HepG2 (cell line): Measurements from ENCODE around the gene GPC6. TPM values are rescaled to one million over a fixed set of nuclear protein-coding genes. Genes with fewer than 3 reads are reported as not detected.

Source experiments
- ATAC-seq: fragments of 200-7000 bp; cut with Tn5 transposase; 3 replicates; pipeline ENCODE4 v1.9.1; 2020; ENCODE audit warnings: mild to moderate bottlenecking, moderate library complexity
- BruUV-seq: library from RNA; stranded (reverse); fragments of 400-500 nt; replicated peaks from 2 replicates; lab custom pipeline; 2021; lab: Mats Ljungman, UMichigan
- CTCF ChIA-PET: fragments of 300-600 bp; formaldehyde crosslinking; extraction: SDS; loops from one replicate; lab custom pipeline; 2021; ENCODE audit warnings: low total read pairs, inconsistent platforms, low intra/inter-chr PET ratio; lab: Yijun Ruan, JAX
- POLR2A ChIA-PET: fragments of 350-600 bp; sonication (Branson Sonifier 250); formaldehyde crosslinking; loops from one replicate; lab custom pipeline; 2020; ENCODE audit warnings: antibody characterized with exemption, inconsistent platforms; lab: Yijun Ruan, JAX
- DNase-seq: peaks from one replicate; pipeline ENCODE4 v3.0.0-alpha.2; 2015; ENCODE audit warnings: low spot score
- FAIRE-seq: peaks from 3 replicates; lab custom pipeline; 2011; peaks lifted over from hg19 to GRCh38; lab: Jason Lieb, UNC
- H2AFZ ChIP-seq: one replicate; pipeline ENCODE4 v1.6.1; 2011; ENCODE audit warnings: low read length, inconsistent platforms
- H3K27ac ChIP-seq: fragments of 300-600 bp; 3 replicates; pipeline ENCODE4 v1.8.0; 2011; ENCODE audit warnings: mixed run types, mild to moderate bottlenecking, mixed read lengths, low read length, inconsistent platforms; ENCODE audit not compliant: insufficient read depth; ENCODE audit errors: extremely low read length
- H3K27me3 ChIP-seq, 2 experiments: fragments of 200-600 bp in 1 of 2; 2 replicates in 1 of 2; 3 replicates in 1 of 2; pipeline versions ENCODE4 v1.6.0 to v1.8.0; 2011; ENCODE audit warnings: low read length in 2 of 2, mild to moderate bottlenecking in 2 of 2, moderate library complexity in 2 of 2, inconsistent platforms in 1 of 2; ENCODE audit not compliant: insufficient read depth in 2 of 2, control insufficient read depth in 1 of 2
- H3K36me3 ChIP-seq, 2 experiments: fragments of 200-600 bp in 1 of 2; replicated peaks in 1 of 2; 2 replicates in 1 of 2; 3 replicates in 1 of 2; pipeline versions ENCODE4 v1.5.1 to v1.8.0; 2011; ENCODE audit warnings: low read length in 2 of 2, inconsistent platforms in 1 of 2; ENCODE audit not compliant: insufficient read depth in 2 of 2, control insufficient read depth in 1 of 2
- H3K4me1 ChIP-seq: 2 replicates; pipeline ENCODE4 v1.5.1; 2012; ENCODE audit warnings: low read length, inconsistent platforms; ENCODE audit not compliant: insufficient read depth
- H3K4me2 ChIP-seq: 2 replicates; pipeline ENCODE4 v1.6.0; 2011; ENCODE audit warnings: low read depth, low read length, inconsistent platforms
- H3K4me3 ChIP-seq, 3 experiments: fragments of 200-600 bp in 1 of 3; sonication (generic), shearing (Covaris generic) in 1 of 3; replicated peaks in 1 of 3; 2 replicates each; pipeline ENCODE4 v1.5.1; 2011 to 2016; ENCODE audit warnings: low read length in 3 of 3, inconsistent platforms in 2 of 3, low read depth in 2 of 3, mild to moderate bottlenecking in 2 of 3, control low read depth in 1 of 3, mixed read lengths in 1 of 3; ENCODE audit not compliant: insufficient read depth in 1 of 3
- H3K79me2 ChIP-seq: one replicate; pipeline ENCODE4 v1.6.1; 2011; ENCODE audit warnings: low read length, inconsistent platforms; ENCODE audit not compliant: insufficient read depth
- H3K9ac ChIP-seq: 2 replicates; pipeline ENCODE4 v1.6.0; 2011; ENCODE audit warnings: mild to moderate bottlenecking, low read depth, low read length, inconsistent platforms; ENCODE audit not compliant: insufficient read depth
- H3K9me3 ChIP-seq: 2 replicates; pipeline ENCODE4 v1.5.1; 2012; ENCODE audit warnings: mild to moderate bottlenecking, low read length
- H4K20me1 ChIP-seq: 2 replicates; pipeline ENCODE4 v1.6.0; 2011; ENCODE audit warnings: inconsistent platforms, mild to moderate bottlenecking, low read length, moderate library complexity; ENCODE audit not compliant: insufficient read depth
- ELF1 ChIP-seq: sonication (generic); formaldehyde crosslinking; IDR thresholded peaks from 2 replicates; pipeline ENCODE4 v1.4.0; 2020; ENCODE audit warnings: missing genetic modification reagents
- JUNB ChIP-seq: sonication (generic); formaldehyde crosslinking; IDR thresholded peaks from 2 replicates; pipeline ENCODE4 v1.8.0; 2022; ENCODE audit warnings: missing genetic modification reagents, mild to moderate bottlenecking, borderline replicate concordance
- KDM1A ChIP-seq: IDR thresholded peaks from 2 replicates; pipeline ENCODE4 v1.6.1; 2016; ENCODE audit warnings: missing compliant biosample characterization
- PAF1 ChIP-seq: IDR thresholded peaks from 2 replicates; pipeline ENCODE4 v1.6.1; 2016; ENCODE audit warnings: missing genetic modification reagents, missing compliant biosample characterization
- PCBP1 ChIP-seq: fragments of 200-400 bp; formaldehyde crosslinking; IDR thresholded peaks from 2 replicates; pipeline ENCODE4 v1.6.1; 2017; ENCODE audit warnings: mild to moderate bottlenecking, low read depth, low read length, borderline replicate concordance
- TOE1 ChIP-seq: sonication (generic); formaldehyde crosslinking; IDR thresholded peaks from 2 replicates; pipeline ENCODE4 v1.4.0; 2020; ENCODE audit warnings: mild to moderate bottlenecking, missing genetic modification reagents
- ZEB1 ChIP-seq: IDR thresholded peaks from 2 replicates; pipeline ENCODE4 v1.6.1; 2012; ENCODE audit warnings: mild to moderate bottlenecking, low read depth, inconsistent platforms; ENCODE audit not compliant: insufficient replicate concordance
- ZNF143 ChIP-seq: sonication (generic); formaldehyde crosslinking; IDR thresholded peaks from 2 replicates; pipeline ENCODE4 v1.4.0; 2020; ENCODE audit warnings: missing genetic modification reagents
- ZNF343 ChIP-seq: sonication (generic); formaldehyde crosslinking; IDR thresholded peaks from 2 replicates; pipeline ENCODE4 v1.4.0; 2020; ENCODE audit warnings: mild to moderate bottlenecking, missing genetic modification reagents
- ZNF572 ChIP-seq: sonication (generic); formaldehyde crosslinking; IDR thresholded peaks from 2 replicates; pipeline ENCODE4 v1.5.1; 2020; ENCODE audit warnings: mild to moderate bottlenecking, missing genetic modification reagents
- ZNF644 ChIP-seq: IDR thresholded peaks from 2 replicates; pipeline ENCODE4 v1.6.1; 2016; ENCODE audit warnings: low read depth
- ZNF878 ChIP-seq: sonication (generic); formaldehyde crosslinking; IDR thresholded peaks from 2 replicates; pipeline ENCODE4 v1.8.1; 2023; ENCODE audit warnings: mild to moderate bottlenecking, missing genetic modification reagents, moderate library complexity
- WGBS: methylation state at CpG from one replicate; pipeline ENCODE4 v1.1.6; 2017; ENCODE audit warnings: low lambda C conversion rate; 5-methylcytosine and 5-hydroxymethylcytosine counted together
- in situ Hi-C: cut with HindIII; loops from 2 replicates; pipeline ENCODE4 v1.10.0; 2017; ENCODE audit warnings: low pct_unique_long_range_greater_than_20kb; ENCODE audit not compliant: extremely low pct_ligation_motif_present
- intact Hi-C: fragments of 100-400 bp; cut with micrococcal nuclease; formaldehyde crosslinking; loops from one replicate; pipeline ENCODE4 v1.10.0; 2022; ENCODE audit not compliant: unreplicated experiment
- polyA plus RNA-seq, 8 experiments: library from polyadenylated mRNA; depleted of rRNA in 3 of 8; stranded (reverse) in 7 of 8; unstranded in 1 of 8; fragments of >200 nt; fragmentation: Illumina TruSeq in 4 of 8; extraction: Trizol in 4 of 8; gene quantifications; 2 replicates each; pipeline versions ENCODE4 v1.2.1 to v1.2.3, GENCODE V29; 2011 to 2016; ENCODE audit warnings: low read depth in 4 of 8, missing spikeins in 1 of 8, mixed read lengths in 1 of 8; ENCODE audit not compliant: insufficient read depth in 1 of 8
- total RNA-seq, 5 experiments: library from RNA; depleted of rRNA; stranded (reverse); fragments of >200 nt; fragmentation: Illumina TruSeq; extraction: Trizol; gene quantifications; 2 replicates each; pipeline ENCODE4 v1.2.3, GENCODE V29; 2016; ENCODE audit warnings: low read depth in 1 of 5
- TF ChIP-seq, protein P1 (sequence below): sonication (generic); formaldehyde crosslinking; IDR thresholded peaks from 2 replicates; pipeline ENCODE4 v1.4.0; 2020; ENCODE audit warnings: mild to moderate bottlenecking, missing genetic modification reagents
- TF ChIP-seq, protein P2 (sequence below): sonication (generic); formaldehyde crosslinking; IDR thresholded peaks from 2 replicates; pipeline ENCODE4 v1.5.0; 2020; ENCODE audit warnings: missing genetic modification reagents
- TF ChIP-seq, protein P3 (sequence below): IDR thresholded peaks from 2 replicates; pipeline ENCODE4 v1.6.1; 2016; ENCODE audit warnings: missing genetic modification reagents, missing compliant biosample characterization

Gene GPC6
- total and polyA plus RNA-seq, 2 of the 13 experiments (the other 11 are each of a cell fraction or from before 2014, with no cell fraction given) = 24.5 to 33.9 TPM

DNA sequence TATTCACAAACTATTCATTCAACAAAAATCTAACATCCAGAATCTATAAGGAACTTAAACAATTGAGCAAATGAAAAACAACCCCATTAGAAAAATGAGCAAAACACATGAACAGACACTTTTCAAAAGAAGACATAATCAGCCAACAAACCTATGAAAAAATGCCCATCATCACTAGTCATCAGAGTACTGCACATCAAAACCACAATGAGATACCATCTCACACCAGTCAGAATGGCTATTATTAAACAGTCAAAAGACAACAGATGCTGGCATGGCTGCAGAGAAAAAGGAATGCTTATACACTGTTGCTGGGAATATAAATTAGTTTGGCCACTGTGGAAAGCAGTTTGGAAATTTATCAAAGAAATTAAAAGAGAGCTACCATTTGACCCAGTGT, 487.6 kb downstream of the GPC6 start:
- Histone ChIP-seq H4K20me1 (no peaks in the 10 kb centered on the region), H3K4me2 (no peak overlapping the region), H3K79me2 (no peaks in the 10 kb centered on the region), H3K27me3 (no peaks in the 10 kb centered on the region), H3K36me3 (no peaks in the 10 kb centered on the region), H3K4me3 (no peak overlapping the region), H3K4me1 (no peaks in the 10 kb centered on the region), H3K9ac (no peak overlapping the region), H3K9me3 (peaks cover 9% of the 10 kb centered on the region; the same call in 1 of the 2 replicates), H3K27ac (no peak overlapping the region), H2AFZ (no peak overlapping the region)
- no peak for FAIRE-seq
- CTCF ChIA-PET = no interaction called here
- intact Hi-C loops (no loop called here), in situ Hi-C loops (no loop called here)
- ATAC-seq = no peak
- DNase-seq = no peak
- POLR2A ChIA-PET = no interaction called here
- BruUV-seq = no TSS peak
- no peak for TF ChIP-seq ZEB1
- TF ChIP-seq, protein P1, sequence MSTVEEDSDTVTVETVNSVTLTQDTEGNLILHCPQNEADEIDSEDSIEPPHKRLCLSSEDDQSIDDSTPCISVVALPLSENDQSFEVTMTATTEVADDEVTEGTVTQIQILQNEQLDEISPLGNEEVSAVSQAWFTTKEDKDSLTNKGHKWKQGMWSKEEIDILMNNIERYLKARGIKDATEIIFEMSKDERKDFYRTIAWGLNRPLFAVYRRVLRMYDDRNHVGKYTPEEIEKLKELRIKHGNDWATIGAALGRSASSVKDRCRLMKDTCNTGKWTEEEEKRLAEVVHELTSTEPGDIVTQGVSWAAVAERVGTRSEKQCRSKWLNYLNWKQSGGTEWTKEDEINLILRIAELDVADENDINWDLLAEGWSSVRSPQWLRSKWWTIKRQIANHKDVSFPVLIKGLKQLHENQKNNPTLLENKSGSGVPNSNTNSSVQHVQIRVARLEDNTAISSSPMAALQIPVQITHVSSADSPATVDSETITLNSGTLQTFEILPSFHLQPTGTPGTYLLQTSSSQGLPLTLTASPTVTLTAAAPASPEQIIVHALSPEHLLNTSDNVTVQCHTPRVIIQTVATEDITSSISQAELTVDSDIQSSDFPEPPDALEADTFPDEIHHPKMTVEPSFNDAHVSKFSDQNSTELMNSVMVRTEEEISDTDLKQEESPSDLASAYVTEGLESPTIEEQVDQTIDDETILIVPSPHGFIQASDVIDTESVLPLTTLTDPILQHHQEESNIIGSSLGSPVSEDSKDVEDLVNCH (CRISPR knock-in tag) = no peak

DNA sequence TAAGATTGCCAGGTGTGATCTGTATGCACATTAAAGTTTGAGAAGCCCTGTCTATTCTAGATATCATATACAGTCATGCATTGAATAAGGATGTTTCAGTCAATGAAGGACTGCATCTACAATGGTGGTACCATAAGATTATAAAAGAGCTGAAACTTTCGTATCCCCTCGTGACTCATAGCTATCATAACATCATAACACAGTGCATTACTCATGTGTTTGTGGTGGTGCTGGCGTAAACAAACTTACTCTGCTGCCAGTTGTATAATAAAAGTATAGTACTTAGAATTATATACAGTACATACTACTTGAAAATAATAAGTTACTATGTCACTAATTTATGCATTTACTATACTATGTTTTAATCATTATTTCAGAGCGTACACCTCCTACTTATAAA, 489.3 kb downstream of the GPC6 start:
- POLR2A ChIA-PET = no interaction called here
- in situ Hi-C loops = no loop called here
- Histone ChIP-seq H3K9me3 (peaks cover 9% of the 10 kb centered on the region; the same call in 1 of the 2 replicates), H3K4me1 (no peaks in the 10 kb centered on the region), H4K20me1 (no peaks in the 10 kb centered on the region), H3K9ac (no peak overlapping the region), H3K79me2 (no peaks in the 10 kb centered on the region), H3K27ac (no peak overlapping the region)
- ATAC-seq = no peak
- no peak for TF ChIP-seq TOE1 (CRISPR knock-in tag)
- no peak for TF ChIP-seq ELF1 (CRISPR knock-in tag)
- TF ChIP-seq, protein P2, sequence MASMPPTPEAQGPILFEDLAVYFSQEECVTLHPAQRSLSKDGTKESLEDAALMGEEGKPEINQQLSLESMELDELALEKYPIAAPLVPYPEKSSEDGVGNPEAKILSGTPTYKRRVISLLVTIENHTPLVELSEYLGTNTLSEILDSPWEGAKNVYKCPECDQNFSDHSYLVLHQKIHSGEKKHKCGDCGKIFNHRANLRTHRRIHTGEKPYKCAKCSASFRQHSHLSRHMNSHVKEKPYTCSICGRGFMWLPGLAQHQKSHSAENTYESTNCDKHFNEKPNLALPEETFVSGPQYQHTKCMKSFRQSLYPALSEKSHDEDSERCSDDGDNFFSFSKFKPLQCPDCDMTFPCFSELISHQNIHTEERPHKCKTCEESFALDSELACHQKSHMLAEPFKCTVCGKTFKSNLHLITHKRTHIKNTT (CRISPR knock-in tag) = no peak
- TF ChIP-seq PAF1 (CRISPR knock-in tag) = no peak
- TF ChIP-seq ZNF644 (CRISPR knock-in tag) = no peak
- no peak for TF ChIP-seq KDM1A (CRISPR knock-in tag)
- TF ChIP-seq PCBP1 = no peak
- TF ChIP-seq ZNF343 (CRISPR knock-in tag) = no peak
- TF ChIP-seq ZNF572 (CRISPR knock-in tag) = no peak
- no peak for TF ChIP-seq JUNB (CRISPR knock-in tag)
- TF ChIP-seq, protein P3, sequence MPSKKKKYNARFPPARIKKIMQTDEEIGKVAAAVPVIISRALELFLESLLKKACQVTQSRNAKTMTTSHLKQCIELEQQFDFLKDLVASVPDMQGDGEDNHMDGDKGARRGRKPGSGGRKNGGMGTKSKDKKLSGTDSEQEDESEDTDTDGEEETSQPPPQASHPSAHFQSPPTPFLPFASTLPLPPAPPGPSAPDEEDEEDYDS = no peak
- no peak for TF ChIP-seq ZNF143 (CRISPR knock-in tag)
- TF ChIP-seq ZNF878 (CRISPR knock-in tag) = no peak
- TF ChIP-seq, all 625 proteins: peak for 0
- intact Hi-C loops = no loop called here
- Histone ChIP-seq H3K4me2 (no peak overlapping the region), H3K4me3 (no peak overlapping the region), H2AFZ (no peak overlapping the region), H3K36me3 (no peaks in the 10 kb centered on the region), H3K27me3 (no peaks in the 10 kb centered on the region)
- BruUV-seq = no TSS peak
- FAIRE-seq (no peak), DNase-seq (no peak)
- WGBS = 95% methylated on average over 4 of the region's 4 CpGs
- CTCF ChIA-PET = no interaction called here
